MM.1S (cell line): ENCODE measurements around the gene PTPN2.

Source experiments
- EZH2 ChIP-seq: fragments of 300-600 bp; sonication (generic); optimal IDR thresholded peaks from 2 replicates; pipeline ENCODE3; 2017; ENCODE audit warnings: low read depth, mild to moderate bottlenecking, antibody characterized with exemption, low read length, mixed read lengths
- EZH2phosphoT487 ChIP-seq: fragments of 300-600 bp; sonication (generic); IDR thresholded peaks from 2 replicates; pipeline ENCODE4 v1.6.1; 2018; ENCODE audit warnings: antibody characterized with exemption, low read length
- TF ChIP-seq, protein P1 (sequence below): fragments of 300-600 bp; sonication (generic); IDR thresholded peaks from 2 replicates; pipeline ENCODE4 v1.5.1; 2016; ENCODE audit warnings: antibody characterized with exemption, low read length, mixed read lengths

- TF ChIP-seq, protein P1, sequence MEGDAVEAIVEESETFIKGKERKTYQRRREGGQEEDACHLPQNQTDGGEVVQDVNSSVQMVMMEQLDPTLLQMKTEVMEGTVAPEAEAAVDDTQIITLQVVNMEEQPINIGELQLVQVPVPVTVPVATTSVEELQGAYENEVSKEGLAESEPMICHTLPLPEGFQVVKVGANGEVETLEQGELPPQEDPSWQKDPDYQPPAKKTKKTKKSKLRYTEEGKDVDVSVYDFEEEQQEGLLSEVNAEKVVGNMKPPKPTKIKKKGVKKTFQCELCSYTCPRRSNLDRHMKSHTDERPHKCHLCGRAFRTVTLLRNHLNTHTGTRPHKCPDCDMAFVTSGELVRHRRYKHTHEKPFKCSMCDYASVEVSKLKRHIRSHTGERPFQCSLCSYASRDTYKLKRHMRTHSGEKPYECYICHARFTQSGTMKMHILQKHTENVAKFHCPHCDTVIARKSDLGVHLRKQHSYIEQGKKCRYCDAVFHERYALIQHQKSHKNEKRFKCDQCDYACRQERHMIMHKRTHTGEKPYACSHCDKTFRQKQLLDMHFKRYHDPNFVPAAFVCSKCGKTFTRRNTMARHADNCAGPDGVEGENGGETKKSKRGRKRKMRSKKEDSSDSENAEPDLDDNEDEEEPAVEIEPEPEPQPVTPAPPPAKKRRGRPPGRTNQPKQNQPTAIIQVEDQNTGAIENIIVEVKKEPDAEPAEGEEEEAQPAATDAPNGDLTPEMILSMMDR: no peak
- TF ChIP-seq EZH2phosphoT487: no peak
- TF ChIP-seq EZH2: no peak
Observed at GRCh38 chr18:12885500-12885899, 1.5 kb upstream of the PTPN2 start.
